Upper lobe of left lung (tissue), 4 donors: ENCODE results near the gene NME3.

ENCODE experiments used
- CTCF ChIP-seq, 6 experiments: fragments of 450-650 bp in 4 of 6; fragments of 200-600 bp in 2 of 6; sonication (generic) in 2 of 6; IDR thresholded peaks; one replicate each; pipeline ENCODE4 v1.5.1; 2016 to 2019; ENCODE audit warnings: antibody characterized with exemption in 6 of 6
- EP300 ChIP-seq, 4 donors: sonication (generic); formaldehyde crosslinking; IDR thresholded peaks; one replicate each; pipeline ENCODE4 v1.5.1; 2017; ENCODE audit warnings: antibody characterized with exemption in 4 of 4, control low read depth in 2 of 4
- POLR2A ChIP-seq, 4 donors: fragments of 450-650 bp; IDR thresholded peaks; one replicate each; pipeline ENCODE4 v1.5.1; 2016 to 2017; ENCODE audit warnings: antibody characterized with exemption in 4 of 4, mild to moderate bottlenecking in 2 of 4
- POLR2AphosphoS5 ChIP-seq, 2 donors: sonication (generic); formaldehyde crosslinking; IDR thresholded peaks; one replicate each; pipeline ENCODE4 v1.5.1; 2017; ENCODE audit warnings: antibody characterized with exemption in 2 of 2

GRCh38 chr16:1779741-1780676 lies 8.7 kb upstream of the NME3 start:
- peak in 1 of 4 donors; percentile 10 for TF ChIP-seq POLR2A (IDR thresholded peaks at IDR 0.05)
- TF ChIP-seq CTCF (IDR thresholded peaks at IDR 0.05): no peak
- TF ChIP-seq EP300 (IDR thresholded peaks at IDR 0.05): no peak
- TF ChIP-seq POLR2AphosphoS5 (IDR thresholded peaks at IDR 0.05): no peak
